Measurements from ENCODE around the gene ADARB2. TPM values are rescaled to one million over a fixed set of nuclear protein-coding genes. Genes with fewer than 3 reads are reported as not detected.
"Not testable (repeated sequence)": the region's sequence is repeated elsewhere in the genome, so short reads cannot be mapped to it uniquely, and the experiment has no call there.

Gene ADARB2
- total RNA-seq, 2 experiments from 2014 or later, result 2.5 to 3.0 TPM

DNA sequence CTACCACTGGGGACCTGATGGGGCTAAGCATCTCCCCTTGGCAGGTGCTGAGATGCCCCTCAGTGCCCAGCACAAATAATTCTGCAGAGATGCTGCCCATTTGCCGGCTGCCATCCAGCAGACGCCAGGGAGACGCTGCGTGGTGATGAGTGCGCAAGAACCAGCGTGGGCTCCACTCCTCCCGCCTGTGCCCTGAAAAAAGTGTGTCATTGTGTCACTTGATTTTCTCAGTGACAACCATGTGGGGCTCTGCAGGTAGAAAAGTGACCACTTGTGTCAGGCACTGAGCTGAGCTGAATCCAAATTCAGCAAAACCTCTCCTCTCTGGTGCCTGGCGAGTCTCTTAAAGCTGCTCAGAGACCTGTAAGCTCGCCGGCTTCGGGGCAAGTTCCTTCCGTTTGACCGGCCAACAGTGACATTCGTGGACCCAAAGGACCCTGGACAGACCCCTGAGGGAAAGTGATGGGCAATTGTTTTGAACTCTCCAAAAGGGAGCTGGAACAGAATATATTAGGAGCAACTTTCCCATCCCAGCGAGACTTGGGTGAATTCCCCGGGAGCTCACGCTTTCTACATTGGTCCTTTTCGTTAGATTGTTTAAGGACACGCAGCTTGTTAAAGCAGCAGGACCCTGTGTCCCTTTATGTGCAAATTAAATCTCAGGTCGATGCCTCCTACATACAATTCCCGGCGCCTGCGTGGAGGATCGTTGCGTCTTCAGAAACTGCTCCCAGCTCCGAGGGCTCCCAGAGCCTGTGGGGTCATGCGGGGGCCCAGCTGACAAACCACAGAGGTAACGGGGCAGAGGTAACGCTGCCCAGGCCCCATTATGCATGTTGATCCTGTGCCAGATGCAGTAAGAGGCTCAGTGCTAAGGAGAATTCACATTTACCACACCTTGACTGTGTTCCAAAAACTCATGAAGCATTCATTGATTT, 332.7 kb downstream of the ADARB2 start:
- H3K9me3 Mint-ChIP-seq, result no peaks in the 10 kb centered on the region
- DNase-seq, result peak; percentile 7
- no peaks in the 10 kb centered on the region for H3K4me1 Mint-ChIP-seq
- H3K4me3 Mint-ChIP-seq, result no peak overlapping the region
- CTCF ChIA-PET, result no interaction called here
- H3K36me3 Mint-ChIP-seq (ENCODE audit: low read depth), result no peaks in the 10 kb centered on the region
- H3K27ac Mint-ChIP-seq, result no peak overlapping the region
- POLR2A ChIA-PET, result no interaction called here
- no peaks in the 10 kb centered on the region for H3K27me3 Mint-ChIP-seq

GRCh38 chr10:1403508-1404322, 333.6 kb downstream of the ADARB2 start:
- H3K27ac Mint-ChIP-seq, result no peak overlapping the region
- no peak overlapping the region for H3K4me3 Mint-ChIP-seq
- H3K27me3 Mint-ChIP-seq, result no peaks in the 10 kb centered on the region
- POLR2A ChIA-PET, result no interaction called here
- H3K9me3 Mint-ChIP-seq, result no peaks in the 10 kb centered on the region
- no peaks in the 10 kb centered on the region for H3K4me1 Mint-ChIP-seq
- CTCF ChIA-PET, result no interaction called here
- peak; percentile 15 for DNase-seq
- no peaks in the 10 kb centered on the region for H3K36me3 Mint-ChIP-seq (ENCODE audit: low read depth)

- H3K9me3 Mint-ChIP-seq, result no peaks in the 10 kb centered on the region
- H3K27ac Mint-ChIP-seq, result no peak overlapping the region
- POLR2A ChIA-PET, result no interaction called here
- no peak for DNase-seq
- H3K4me3 Mint-ChIP-seq, result no peak overlapping the region
- no peaks in the 10 kb centered on the region for H3K27me3 Mint-ChIP-seq
- CTCF ChIA-PET, result interaction anchor here (0.5 kb wide), 1 partner anchor 443 kb away, joined by 4 read pairs; no protein-coding TSS in a partner anchor
- no peaks in the 10 kb centered on the region for H3K36me3 Mint-ChIP-seq (ENCODE audit: low read depth)
- H3K4me1 Mint-ChIP-seq, result no peaks in the 10 kb centered on the region
These were observed 334.4 kb downstream of the ADARB2 start for GRCh38 chr10:1402816-1403507.

- Mint-ChIP-seq H3K27ac (no peak overlapping the region), H3K36me3 (ENCODE audit: low read depth) (no peaks in the 10 kb centered on the region), H3K27me3 (no peaks in the 10 kb centered on the region), H3K4me1 (no peaks in the 10 kb centered on the region), H3K9me3 (no peaks in the 10 kb centered on the region), H3K4me3 (no peak overlapping the region)
- CTCF ChIA-PET, result interaction anchor here (0.5 kb wide), 1 partner anchor 442 kb away, joined by 4 read pairs; no protein-coding TSS in a partner anchor
- POLR2A ChIA-PET, result no interaction called here
- peak; percentile 9 for DNase-seq
These were observed 335.1 kb downstream of the ADARB2 start for GRCh38 chr10:1402016-1402770.

GRCh38 chr10:1401071-1401965, 336.0 kb downstream of the ADARB2 start:
- no peaks in the 10 kb centered on the region for H3K36me3 Mint-ChIP-seq (ENCODE audit: low read depth)
- DNase-seq, result peak; percentile 3
- ChIA-PET POLR2A (no interaction called here), CTCF (no interaction called here)
- no peak overlapping the region for H3K4me3 Mint-ChIP-seq
- H3K4me1 Mint-ChIP-seq, result no peaks in the 10 kb centered on the region
- no peak overlapping the region for H3K27ac Mint-ChIP-seq
- H3K27me3 Mint-ChIP-seq, result no peaks in the 10 kb centered on the region
- no peaks in the 10 kb centered on the region for H3K9me3 Mint-ChIP-seq

- Mint-ChIP-seq H3K27ac (no peak overlapping the region), H3K27me3 (no peaks in the 10 kb centered on the region), H3K9me3 (no peaks in the 10 kb centered on the region), H3K4me3 (no peak overlapping the region), H3K36me3 (ENCODE audit: low read depth) (no peaks in the 10 kb centered on the region), H3K4me1 (no peaks in the 10 kb centered on the region)
- POLR2A ChIA-PET, result no interaction called here
- peak; percentile 11 for DNase-seq
- CTCF ChIA-PET, result no interaction called here
These were observed 336.9 kb downstream of the ADARB2 start for GRCh38 chr10:1400101-1401070.

DNA sequence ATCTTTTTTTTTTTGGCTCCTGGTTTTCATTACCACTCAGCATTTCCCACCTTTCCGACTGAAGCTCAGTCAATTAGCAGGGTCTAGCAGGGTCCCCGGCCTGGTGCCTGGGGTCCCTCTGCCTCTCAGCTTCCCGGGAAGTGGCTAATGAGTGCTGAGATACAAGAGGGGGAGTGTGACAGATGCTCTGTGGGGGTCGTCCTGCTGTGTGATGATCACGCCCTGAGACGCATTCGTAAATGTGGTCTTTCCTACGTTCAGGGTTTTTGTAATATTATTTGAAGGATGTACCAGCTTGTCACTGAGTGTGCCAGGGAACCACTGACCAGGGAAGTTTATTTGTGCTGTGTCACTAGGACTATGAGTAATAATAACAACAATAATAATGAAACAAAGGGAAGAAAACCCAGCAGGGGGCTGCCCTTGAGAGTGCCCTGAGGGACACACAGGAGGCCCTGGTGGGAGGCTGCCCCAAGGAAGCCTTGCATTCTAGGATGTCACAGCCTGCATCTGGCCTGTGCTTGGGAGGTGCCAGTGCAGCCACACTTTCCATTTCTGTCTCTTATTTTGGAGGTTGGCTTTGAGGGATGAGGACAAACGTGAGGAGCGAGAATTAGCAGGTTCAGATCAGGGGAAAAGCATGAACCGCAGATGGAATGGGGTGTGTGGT, 337.8 kb downstream of the ADARB2 start:
- Mint-ChIP-seq H3K27me3 (no peaks in the 10 kb centered on the region), H3K27ac (no peak overlapping the region), H3K4me3 (no peak overlapping the region), H3K36me3 (ENCODE audit: low read depth) (no peaks in the 10 kb centered on the region), H3K9me3 (no peaks in the 10 kb centered on the region), H3K4me1 (no peaks in the 10 kb centered on the region)
- DNase-seq, result peak; percentile 11
- CTCF ChIA-PET, result no interaction called here
- POLR2A ChIA-PET, result no interaction called here

DNA sequence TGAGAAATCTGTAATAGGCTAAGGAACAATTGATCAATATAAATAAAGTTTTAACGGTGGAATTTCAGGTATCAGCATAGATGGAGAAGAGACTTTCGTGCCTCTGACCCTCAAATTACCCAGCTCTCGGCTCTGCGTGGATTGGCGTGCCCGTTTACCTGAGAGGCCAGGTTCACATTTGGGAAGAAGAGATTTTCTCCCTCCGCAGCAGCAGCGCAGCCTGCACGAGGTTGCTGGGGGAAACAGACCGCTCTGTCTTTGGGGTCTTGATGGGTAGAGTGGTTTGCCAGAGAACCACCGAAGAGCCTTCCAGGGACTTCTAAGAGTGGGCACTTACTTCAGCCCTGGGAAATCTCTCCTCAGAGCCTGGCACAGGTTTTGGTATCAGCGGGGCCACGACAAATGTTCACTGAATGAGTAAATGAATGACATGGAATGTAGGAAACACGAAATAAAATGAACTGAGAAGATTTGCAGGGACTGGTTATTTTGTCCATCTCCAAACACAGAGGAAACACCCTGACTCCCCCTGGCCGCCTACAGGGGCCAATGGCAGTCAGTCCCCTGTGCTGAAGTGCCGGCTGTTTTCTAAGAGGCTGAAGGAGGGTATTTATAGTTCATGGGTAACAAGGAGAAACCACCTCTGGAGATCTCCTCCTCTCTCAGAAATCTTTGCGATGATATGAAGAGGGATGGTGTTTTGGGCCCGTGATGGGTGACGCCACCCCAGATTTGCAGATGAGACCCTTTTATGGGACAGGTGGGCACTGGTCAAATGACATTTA, 338.5 kb downstream of the ADARB2 start:
- H3K4me1 Mint-ChIP-seq, result no peaks in the 10 kb centered on the region
- H3K27me3 Mint-ChIP-seq, result no peaks in the 10 kb centered on the region
- no peak overlapping the region for H3K4me3 Mint-ChIP-seq
- H3K27ac Mint-ChIP-seq, result no peak overlapping the region
- ChIA-PET POLR2A (no interaction called here), CTCF (no interaction called here)
- no peaks in the 10 kb centered on the region for H3K9me3 Mint-ChIP-seq
- no peaks in the 10 kb centered on the region for H3K36me3 Mint-ChIP-seq (ENCODE audit: low read depth)
- DNase-seq, result peak; percentile 7

GRCh38 chr10:1398116-1398515, 339.2 kb downstream of the ADARB2 start:
- H3K4me1 Mint-ChIP-seq; H3K9me3 Mint-ChIP-seq; POLR2A ChIA-PET; H3K36me3 Mint-ChIP-seq (ENCODE audit: low read depth); H3K27me3 Mint-ChIP-seq; H3K4me3 Mint-ChIP-seq; DNase-seq; CTCF ChIA-PET; H3K27ac Mint-ChIP-seq: not testable (repeated sequence)

DNA sequence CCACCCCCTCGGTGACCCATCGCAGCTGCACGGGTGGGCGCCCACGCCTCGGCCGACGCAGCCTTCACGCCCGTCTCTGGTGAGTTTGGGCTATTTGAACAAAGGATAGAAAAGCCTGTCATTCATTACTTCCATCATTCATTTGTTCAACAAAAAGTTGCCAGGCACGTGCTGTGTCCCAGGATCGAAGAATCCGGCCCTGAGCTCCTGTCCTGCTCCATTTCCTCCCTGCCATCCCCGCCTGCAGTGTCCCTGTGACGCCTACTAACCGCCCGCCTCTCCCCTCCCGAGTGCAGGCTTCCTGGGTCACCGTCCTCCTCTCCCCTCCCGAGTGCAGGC, 341.1 kb downstream of the ADARB2 start:
- no peak overlapping the region for H3K4me3 Mint-ChIP-seq
- H3K4me1 Mint-ChIP-seq, result no peaks in the 10 kb centered on the region
- POLR2A ChIA-PET, result no interaction called here
- no peaks in the 10 kb centered on the region for H3K9me3 Mint-ChIP-seq
- CTCF ChIA-PET, result no interaction called here
- no peaks in the 10 kb centered on the region for H3K36me3 Mint-ChIP-seq (ENCODE audit: low read depth)
- no peak for DNase-seq
- H3K27me3 Mint-ChIP-seq, result no peaks in the 10 kb centered on the region
- no peak overlapping the region for H3K27ac Mint-ChIP-seq
